HL-60 (cell line): ENCODE data around the gene TGFBI.
A peak's percentile ranks its signal among the peaks of the same experiment; 100 is the strongest.

Experiments used
- DNase-seq, 2 experiments: peaks; one replicate each; pipeline ENCODE4 v3.0.0-alpha.2; 2010 to 2020; ENCODE audit warnings: low read depth in 1 of 2, low spot score in 1 of 2
- H3K27ac ChIP-seq: fragments of 250-450 bp; sonication (Bioruptor Pico); replicated peaks from 2 replicates; pipeline ENCODE4 v1.5.1; 2020; ENCODE audit warnings: mild to moderate bottlenecking, moderate library complexity
- H3K27me3 ChIP-seq: fragments of 250-450 bp; sonication (Bioruptor Pico); 2 replicates; pipeline ENCODE4 v1.5.1; 2021; ENCODE audit warnings: mild to moderate bottlenecking, moderate library complexity; ENCODE audit not compliant: insufficient read depth, poor library complexity, severe bottlenecking
- H3K4me3 ChIP-seq: replicated peaks from 2 replicates; pipeline ENCODE4 v1.5.1; 2011; ENCODE audit warnings: mild to moderate bottlenecking, control low read depth, low read length; ENCODE audit not compliant: insufficient read depth
- GABPA ChIP-seq: IDR thresholded peaks from 2 replicates; pipeline ENCODE4 v1.6.1; 2012; ENCODE audit warnings: low read depth
- POLR2AphosphoS5 ChIP-seq: IDR thresholded peaks from 2 replicates; pipeline ENCODE4 v1.6.1; 2012; ENCODE audit warnings: low read depth
- REST ChIP-seq: IDR thresholded peaks from 2 replicates; pipeline ENCODE4 v1.6.1; 2012; ENCODE audit warnings: low read depth; ENCODE audit not compliant: insufficient replicate concordance
- SPI1 ChIP-seq: IDR thresholded peaks from 2 replicates; pipeline ENCODE4 v1.6.1; 2012; ENCODE audit warnings: low read depth, mild to moderate bottlenecking, borderline replicate concordance
- TF ChIP-seq, protein P1 (sequence below): IDR thresholded peaks from one replicate; pipeline ENCODE4 v1.5.1; 2011; ENCODE audit warnings: low read length, control low read depth, inconsistent platforms; ENCODE audit not compliant: insufficient read depth

The TGFBI gene

DNA sequence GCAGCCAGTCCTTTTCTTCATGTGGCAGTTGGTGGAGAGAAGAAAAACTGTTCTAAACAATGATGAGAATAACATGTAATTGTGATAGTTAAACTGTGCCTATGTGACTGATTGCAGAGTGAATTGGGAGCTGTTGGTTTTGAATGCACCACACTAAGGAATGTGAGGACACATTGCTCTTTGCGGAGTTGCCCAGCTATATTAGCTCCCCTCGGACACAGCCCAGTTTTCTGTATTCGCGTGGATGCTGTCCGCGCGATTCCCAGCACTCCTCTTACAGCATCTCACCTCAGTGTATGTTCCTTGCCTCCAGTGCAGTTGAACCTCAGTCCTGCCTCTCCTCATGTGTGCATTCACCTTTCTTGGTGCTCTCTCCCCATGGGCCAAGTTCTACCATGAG, 32.2 kb downstream of the TGFBI start:
- Histone ChIP-seq H3K27me3 (no peaks in the 10 kb centered on the region), H3K27ac (no peak overlapping the region), H3K4me3 (no peak overlapping the region)
- DNase-seq, result no peak
- TF ChIP-seq, protein P1, sequence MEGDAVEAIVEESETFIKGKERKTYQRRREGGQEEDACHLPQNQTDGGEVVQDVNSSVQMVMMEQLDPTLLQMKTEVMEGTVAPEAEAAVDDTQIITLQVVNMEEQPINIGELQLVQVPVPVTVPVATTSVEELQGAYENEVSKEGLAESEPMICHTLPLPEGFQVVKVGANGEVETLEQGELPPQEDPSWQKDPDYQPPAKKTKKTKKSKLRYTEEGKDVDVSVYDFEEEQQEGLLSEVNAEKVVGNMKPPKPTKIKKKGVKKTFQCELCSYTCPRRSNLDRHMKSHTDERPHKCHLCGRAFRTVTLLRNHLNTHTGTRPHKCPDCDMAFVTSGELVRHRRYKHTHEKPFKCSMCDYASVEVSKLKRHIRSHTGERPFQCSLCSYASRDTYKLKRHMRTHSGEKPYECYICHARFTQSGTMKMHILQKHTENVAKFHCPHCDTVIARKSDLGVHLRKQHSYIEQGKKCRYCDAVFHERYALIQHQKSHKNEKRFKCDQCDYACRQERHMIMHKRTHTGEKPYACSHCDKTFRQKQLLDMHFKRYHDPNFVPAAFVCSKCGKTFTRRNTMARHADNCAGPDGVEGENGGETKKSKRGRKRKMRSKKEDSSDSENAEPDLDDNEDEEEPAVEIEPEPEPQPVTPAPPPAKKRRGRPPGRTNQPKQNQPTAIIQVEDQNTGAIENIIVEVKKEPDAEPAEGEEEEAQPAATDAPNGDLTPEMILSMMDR, result no peak

DNA sequence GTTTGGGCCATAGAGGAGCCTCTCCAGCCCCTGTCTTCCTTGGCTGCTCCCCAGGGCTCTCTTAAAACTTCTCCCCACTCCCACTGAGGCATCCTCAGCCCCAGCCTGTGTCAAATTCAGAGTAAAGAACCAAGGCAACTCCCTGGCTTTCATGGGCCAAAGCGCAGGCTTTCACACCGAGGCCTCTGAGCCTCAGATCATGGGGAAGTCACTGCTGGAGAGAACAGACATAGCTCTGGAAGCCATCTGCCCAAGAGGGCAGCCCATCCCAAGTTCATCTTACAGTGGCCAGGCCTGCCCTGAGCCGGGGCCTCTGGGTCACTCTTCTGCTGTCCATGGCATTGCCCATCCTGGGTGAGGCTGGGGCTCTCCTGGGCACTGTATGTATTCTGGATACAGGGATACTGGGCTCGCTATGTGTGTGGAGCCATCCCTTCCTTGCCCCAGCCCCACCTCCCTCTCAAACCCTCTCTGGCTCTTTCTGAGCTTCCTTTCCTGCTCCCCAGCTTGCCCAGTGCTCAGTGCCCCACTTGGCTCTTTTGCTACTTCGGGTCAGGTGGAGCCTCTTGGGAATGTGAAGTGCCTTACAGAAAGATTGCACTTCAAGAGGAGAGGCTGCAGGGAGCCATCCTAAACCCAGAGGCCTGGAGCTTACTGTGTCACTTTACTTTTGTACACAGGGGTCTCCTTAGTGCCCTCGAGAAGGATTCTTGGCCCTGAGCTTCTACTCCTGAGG, 33.0 kb downstream of the TGFBI start:
- TF ChIP-seq REST (no peak), GABPA (no peak), SPI1 (no peak), POLR2AphosphoS5 (no peak)
- TF ChIP-seq, protein P1, result no peak
- Histone ChIP-seq H3K27me3 (no peaks in the 10 kb centered on the region), H3K27ac (no peak overlapping the region), H3K4me3 (no peak overlapping the region)
- no peak for DNase-seq

DNA sequence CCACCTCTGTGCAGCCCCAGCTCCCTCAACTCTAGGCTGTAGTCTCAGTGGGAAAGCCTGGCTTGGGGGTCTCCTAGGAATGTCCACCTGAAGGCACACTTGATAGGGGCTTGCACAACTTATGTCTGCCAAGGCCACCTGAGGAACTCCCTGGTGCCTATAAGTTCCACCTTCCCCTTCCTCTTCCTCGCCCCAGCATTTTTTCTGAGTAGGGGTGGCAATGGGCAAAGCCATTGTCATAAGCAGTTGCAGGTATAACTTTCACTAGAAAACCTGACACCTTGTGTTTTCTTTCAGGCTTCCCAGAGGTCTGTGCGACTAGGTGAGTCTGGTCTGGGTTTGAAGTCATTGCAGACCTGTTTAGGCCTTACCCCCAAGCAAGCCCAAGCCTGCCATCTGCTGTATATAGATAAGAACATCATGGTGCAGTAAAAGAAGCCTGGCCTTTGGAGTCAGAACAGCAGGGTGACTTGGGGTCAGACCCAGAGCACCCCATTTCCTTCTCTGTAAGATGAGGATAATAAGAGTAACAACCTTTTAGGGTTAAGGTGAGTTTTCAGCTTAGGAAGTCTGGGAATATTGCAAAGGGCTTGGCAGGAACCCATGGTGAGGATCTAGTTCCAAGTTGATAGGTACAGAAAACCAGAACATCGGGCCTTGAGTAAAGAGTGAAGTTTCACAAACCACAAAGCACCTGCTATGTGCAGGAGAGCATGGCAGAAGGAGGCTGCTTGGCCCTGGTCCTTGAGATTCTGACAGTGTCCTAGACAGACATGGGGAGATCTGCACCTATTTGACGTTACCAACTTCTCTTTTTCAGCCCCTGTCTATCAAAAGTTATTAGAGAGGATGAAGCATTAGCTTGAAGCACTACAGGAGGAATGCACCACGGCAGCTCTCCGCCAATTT, 33.8 kb downstream of the TGFBI start:
- no peak for TF ChIP-seq SPI1
- TF ChIP-seq REST, result no peak
- TF ChIP-seq, protein P1, result no peak
- TF ChIP-seq GABPA, result no peak
- TF ChIP-seq POLR2AphosphoS5, result no peak
- peak; percentile 7 to 9 for DNase-seq
- no peak overlapping the region for H3K27ac ChIP-seq
- H3K27me3 ChIP-seq, result no peaks in the 10 kb centered on the region
- H3K4me3 ChIP-seq, result no peak overlapping the region
